ENCODE results near the gene PMM2. TPM values are rescaled to one million over a fixed set of nuclear protein-coding genes. Genes with fewer than 3 reads are reported as not detected.
A peak's percentile ranks its signal among the peaks of the same experiment; 100 is the strongest.

The PMM2 gene
- total RNA-seq, 1 donor from 2014 or later: 22.2 TPM

GRCh38 chr16:8845699-8846298 lies 48.2 kb downstream of the PMM2 start:
- H3K4me3 Mint-ChIP-seq: no peak overlapping the region
- H3K9me3 ChIP-seq (ENCODE audit: low read depth): no peaks in the 10 kb centered on the region
- no peak overlapping the region for H3K27ac ChIP-seq
- H3K9ac ChIP-seq: no peak overlapping the region
- no peak overlapping the region for H3K27ac Mint-ChIP-seq
- no peaks in the 10 kb centered on the region for H3K27me3 ChIP-seq
- TF ChIP-seq CTCF (IDR thresholded peaks at IDR 0.05) (no peak), EZH2phosphoT487 (IDR thresholded peaks at IDR 0.05) (no peak), EZH2 (IDR thresholded peaks at IDR 0.05) (no peak)
- no peaks in the 10 kb centered on the region for H3K36me3 ChIP-seq
- no peaks in the 10 kb centered on the region for H3K9me3 Mint-ChIP-seq
- DNase-seq (ENCODE audit: low spot score): no peak
- peaks cover 15% of the 10 kb centered on the region for H3K79me2 ChIP-seq (ENCODE audit: low read depth)
- no peak overlapping the region for H2AFZ ChIP-seq (replicated peaks)
- no peak overlapping the region for H3K4me2 ChIP-seq
- H4K20me1 ChIP-seq (ENCODE audit: low read depth): peaks cover 3% of the 10 kb centered on the region
- H3K4me3 ChIP-seq: no peak overlapping the region
- H3K27me3 Mint-ChIP-seq (ENCODE audit: insufficient read depth, low read depth): peaks cover 7% of the 10 kb centered on the region
- H3K36me3 Mint-ChIP-seq: peaks cover 31% of the 10 kb centered on the region
- peaks cover 12% of the 10 kb centered on the region for H3F3A ChIP-seq (ENCODE audit: low read depth)
- no peaks in the 10 kb centered on the region for H3K4me1 ChIP-seq
- H3K4me1 Mint-ChIP-seq: peaks cover 21% of the 10 kb centered on the region

DNA sequence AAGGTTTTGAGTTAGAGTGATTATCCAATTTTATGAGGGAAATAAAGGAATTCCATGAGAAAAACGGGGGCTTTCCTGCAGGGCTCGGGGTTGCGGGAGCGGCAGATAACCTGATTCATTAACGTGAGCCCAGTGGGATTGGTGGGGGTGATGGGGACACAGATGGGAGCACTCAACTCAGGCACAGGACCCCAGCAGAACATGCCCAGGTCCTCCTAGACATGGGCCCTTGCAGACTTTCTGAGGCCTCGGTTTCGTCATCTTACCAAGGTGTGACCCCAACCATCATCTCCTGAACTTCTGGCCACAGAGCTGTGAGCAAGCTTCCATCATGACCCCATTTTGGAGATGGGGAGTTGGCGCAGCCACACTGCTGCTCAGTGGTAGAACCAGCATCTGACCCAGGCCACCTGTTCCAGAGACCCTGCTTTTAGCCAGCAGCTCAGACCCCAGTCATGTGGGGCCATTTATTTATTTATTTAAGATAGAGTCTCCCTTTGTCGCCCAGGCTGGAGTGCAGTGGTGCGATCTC lies 48.8 kb downstream of the PMM2 start:
- Mint-ChIP-seq H3K9me3 (no peaks in the 10 kb centered on the region), H3K4me1 (peaks cover 21% of the 10 kb centered on the region), H3K27ac (no peak overlapping the region), H3K4me3 (no peak overlapping the region), H3K36me3 (peaks cover 33% of the 10 kb centered on the region), H3K27me3 (ENCODE audit: insufficient read depth, low read depth) (peaks cover 7% of the 10 kb centered on the region)
- DNase-seq (ENCODE audit: low spot score): no peak
- H3K79me2 ChIP-seq (ENCODE audit: low read depth): peaks cover 15% of the 10 kb centered on the region
- no peak overlapping the region for H3K4me3 ChIP-seq
- no peak overlapping the region for H2AFZ ChIP-seq (replicated peaks)
- no peak for TF ChIP-seq EZH2phosphoT487 (IDR thresholded peaks at IDR 0.05)
- no peak for TF ChIP-seq EZH2 (IDR thresholded peaks at IDR 0.05)
- TF ChIP-seq CTCF (IDR thresholded peaks at IDR 0.05): no peak
- peaks cover 12% of the 10 kb centered on the region for H3F3A ChIP-seq (ENCODE audit: low read depth)
- H3K4me2 ChIP-seq: no peak overlapping the region
- no peaks in the 10 kb centered on the region for H3K4me1 ChIP-seq
- H3K9me3 ChIP-seq (ENCODE audit: low read depth): no peaks in the 10 kb centered on the region
- H3K9ac ChIP-seq: no peak overlapping the region
- peak overlapping the region; percentile 46 for H3K27ac ChIP-seq
- H3K27me3 ChIP-seq: no peaks in the 10 kb centered on the region
- H4K20me1 ChIP-seq (ENCODE audit: low read depth): peaks cover 3% of the 10 kb centered on the region
- no peaks in the 10 kb centered on the region for H3K36me3 ChIP-seq

GRCh38 chr16:8847145-8847544 lies 49.5 kb downstream of the PMM2 start:
- no peaks in the 10 kb centered on the region for H3K4me1 ChIP-seq
- H3K79me2 ChIP-seq (ENCODE audit: low read depth): peaks cover 15% of the 10 kb centered on the region
- no peak overlapping the region for H2AFZ ChIP-seq (replicated peaks)
- no peak for DNase-seq (ENCODE audit: low spot score)
- no peaks in the 10 kb centered on the region for H3K27me3 ChIP-seq
- H3K27ac ChIP-seq: peak overlapping the region; percentile 46
- Mint-ChIP-seq H3K4me3 (no peak overlapping the region), H3K4me1 (peaks cover 19% of the 10 kb centered on the region), H3K27me3 (ENCODE audit: insufficient read depth, low read depth) (peaks cover 7% of the 10 kb centered on the region), H3K36me3 (peaks cover 35% of the 10 kb centered on the region), H3K9me3 (no peaks in the 10 kb centered on the region), H3K27ac (no peak overlapping the region)
- TF ChIP-seq EZH2phosphoT487 (IDR thresholded peaks at IDR 0.05) (no peak), CTCF (IDR thresholded peaks at IDR 0.05) (no peak), EZH2 (IDR thresholded peaks at IDR 0.05) (no peak)
- no peak overlapping the region for H3K9ac ChIP-seq
- no peak overlapping the region for H3K4me2 ChIP-seq
- H3K9me3 ChIP-seq (ENCODE audit: low read depth): no peaks in the 10 kb centered on the region
- peaks cover 3% of the 10 kb centered on the region for H4K20me1 ChIP-seq (ENCODE audit: low read depth)
- no peak overlapping the region for H3K4me3 ChIP-seq
- no peaks in the 10 kb centered on the region for H3K36me3 ChIP-seq
- peaks cover 13% of the 10 kb centered on the region for H3F3A ChIP-seq (ENCODE audit: low read depth)

Measured in neural progenitor cell (in vitro differentiated cells).